Measurements from ENCODE around the gene ITM2C. TPM values are rescaled to one million over a fixed set of nuclear protein-coding genes. Genes with fewer than 3 reads are reported as not detected.

The ITM2C gene
- polyA plus RNA-seq, 3 donors: 1.4 to 3.2 (median 2.9) TPM

DNA sequence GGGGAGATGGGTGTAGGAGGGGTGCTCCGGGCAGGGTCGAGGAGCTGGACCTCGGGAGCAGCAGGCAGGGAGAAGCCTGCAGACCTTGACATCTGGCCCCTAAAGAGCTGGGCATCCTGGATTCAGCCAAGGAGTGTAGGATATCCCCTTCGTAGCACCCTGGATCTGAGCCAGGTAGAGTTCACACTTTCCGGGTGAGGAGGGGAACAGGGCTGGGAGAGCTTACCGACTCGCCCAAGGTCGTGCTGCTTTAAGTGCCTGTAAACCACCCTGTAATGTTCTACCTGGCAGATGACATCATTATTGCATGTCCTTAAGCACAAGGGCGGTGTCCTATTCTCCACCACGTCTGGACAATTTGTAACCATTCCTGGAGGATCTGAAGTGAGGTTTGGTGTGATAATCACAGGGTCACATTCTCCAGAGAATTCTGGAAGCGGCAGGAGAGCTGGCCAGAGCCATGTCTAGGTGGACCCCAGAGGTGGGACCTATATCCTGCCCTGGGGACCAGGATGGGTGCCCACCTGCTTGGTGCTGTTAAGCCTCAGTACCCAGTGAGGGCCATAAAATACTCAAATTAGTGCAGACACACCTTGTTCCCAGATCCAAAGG is 14.6 kb downstream of the ITM2C start:
- H3K36me3 ChIP-seq (replicated peaks in 1 of 2; ENCODE audit: control insufficient read depth in 1 of 2, insufficient read depth in 2 of 2, low read length in 2 of 2): no peaks in the 10 kb centered on the region
- no peaks in the 10 kb centered on the region for H3K79me2 ChIP-seq (ENCODE audit: insufficient read depth, low read length)
- no peak for DNase-seq
- Mint-ChIP-seq H3K36me3 (no peaks in the 10 kb centered on the region), H3K9me3 (no peaks in the 10 kb centered on the region), H3K4me1 (peaks cover 15% of the 10 kb centered on the region), H3K4me3 (no peak overlapping the region), H3K27me3 (ENCODE audit: low read depth in 3 of 3) (peaks cover 0 to 3% (median 3%) of the 10 kb centered on the region in 3 donors), H3K27ac (no peak overlapping the region)
- no peak overlapping the region for H3K27ac ChIP-seq (ENCODE audit: low read depth in 1 of 2, low read length in 2 of 2)
- no peak overlapping the region for H3K4me2 ChIP-seq (replicated peaks; ENCODE audit: extremely low read depth, low read length, poor library complexity, severe bottlenecking)
- H4K20me1 ChIP-seq (ENCODE audit: insufficient read depth, low read length): no peaks in the 10 kb centered on the region
- no peak overlapping the region for H3K9ac ChIP-seq (ENCODE audit: insufficient read depth, low read length, poor library complexity, severe bottlenecking)
- H3K4me1 ChIP-seq (ENCODE audit: control insufficient read depth in 1 of 2, insufficient read depth in 2 of 2, low read length in 2 of 2): peaks cover 10 to 11% of the 10 kb centered on the region in 2 donors
- no peaks in the 10 kb centered on the region for H3K27me3 ChIP-seq (ENCODE audit: control insufficient read depth in 2 of 2, insufficient read depth in 2 of 2, low read length in 2 of 2)
- H3K4me3 ChIP-seq (replicated peaks in 1 of 3; ENCODE audit: low read depth in 2 of 3, low read length in 3 of 3): no peak overlapping the region
- H3K9me3 ChIP-seq (replicated peaks in 1 of 2; ENCODE audit: control insufficient read depth in 1 of 2, insufficient read depth in 1 of 2, low read length in 2 of 2): no peaks in the 10 kb centered on the region
- TF ChIP-seq CTCF (IDR thresholded peaks at IDR 0.05): no peak
- 86% methylated on average over 10 of the region's 11 CpGs for WGBS (ENCODE audit: insufficient coverage)
- intact Hi-C loops (cut with micrococcal nuclease): no loop called here
- H2AFZ ChIP-seq (ENCODE audit: insufficient read depth, low read depth, low read length, poor library complexity, severe bottlenecking): no peak overlapping the region

DNA sequence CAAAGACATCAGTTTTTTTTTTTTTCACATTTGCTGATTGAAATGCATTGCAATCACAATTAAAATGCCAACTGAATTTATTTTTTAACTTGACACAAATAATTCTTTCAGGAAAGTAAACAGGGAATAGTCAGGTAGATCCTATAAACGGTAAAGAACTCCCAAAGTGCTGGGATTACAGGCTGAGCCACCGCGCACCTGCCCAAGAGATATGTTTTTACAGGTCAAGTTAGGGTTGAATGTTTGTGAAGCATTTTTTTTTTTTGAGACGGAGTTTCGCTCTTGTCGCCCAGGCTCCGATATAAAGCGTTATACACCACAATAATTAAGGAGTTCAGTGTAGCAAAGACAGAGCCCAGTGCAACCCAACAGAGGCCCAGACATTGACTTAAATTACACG is 15.1 kb downstream of the ITM2C start:
- no peak overlapping the region for H3K27ac ChIP-seq (ENCODE audit: low read depth in 1 of 2, low read length in 2 of 2)
- no peak overlapping the region for H3K4me2 ChIP-seq (replicated peaks; ENCODE audit: extremely low read depth, low read length, poor library complexity, severe bottlenecking)
- no peaks in the 10 kb centered on the region for H3K27me3 ChIP-seq (ENCODE audit: control insufficient read depth in 2 of 2, insufficient read depth in 2 of 2, low read length in 2 of 2)
- no peak overlapping the region for H2AFZ ChIP-seq (ENCODE audit: insufficient read depth, low read depth, low read length, poor library complexity, severe bottlenecking)
- H3K36me3 ChIP-seq (replicated peaks in 1 of 2; ENCODE audit: control insufficient read depth in 1 of 2, insufficient read depth in 2 of 2, low read length in 2 of 2): no peaks in the 10 kb centered on the region
- DNase-seq: no peak
- no peaks in the 10 kb centered on the region for H3K9me3 Mint-ChIP-seq
- H3K9ac ChIP-seq (ENCODE audit: insufficient read depth, low read length, poor library complexity, severe bottlenecking): no peak overlapping the region
- H3K9me3 ChIP-seq (replicated peaks in 1 of 2; ENCODE audit: control insufficient read depth in 1 of 2, insufficient read depth in 1 of 2, low read length in 2 of 2): no peaks in the 10 kb centered on the region
- H3K36me3 Mint-ChIP-seq: no peaks in the 10 kb centered on the region
- H3K4me1 Mint-ChIP-seq: peaks cover 15% of the 10 kb centered on the region
- no peak overlapping the region for H3K4me3 Mint-ChIP-seq
- H3K27ac Mint-ChIP-seq: no peak overlapping the region
- no peak for TF ChIP-seq CTCF (IDR thresholded peaks at IDR 0.05)
- WGBS (ENCODE audit: insufficient coverage): 100% methylated on average over 1 of the region's 9 CpGs
- H3K79me2 ChIP-seq (ENCODE audit: insufficient read depth, low read length): no peaks in the 10 kb centered on the region
- no peak overlapping the region for H3K4me3 ChIP-seq (replicated peaks in 1 of 3; ENCODE audit: low read depth in 2 of 3, low read length in 3 of 3)
- peaks cover 0 to 3% (median 3%) of the 10 kb centered on the region in 3 donors for H3K27me3 Mint-ChIP-seq (ENCODE audit: low read depth in 3 of 3)
- intact Hi-C loops (cut with micrococcal nuclease): no loop called here
- peaks cover 10 to 11% of the 10 kb centered on the region in 2 donors for H3K4me1 ChIP-seq (ENCODE audit: control insufficient read depth in 1 of 2, insufficient read depth in 2 of 2, low read length in 2 of 2)
- no peaks in the 10 kb centered on the region for H4K20me1 ChIP-seq (ENCODE audit: insufficient read depth, low read length)

All from CD14-positive monocyte (primary cell).